CD4-positive, alpha-beta T cell treated with Interleukin-6 at 100 ng/mL for 8 hours (primary cell): ENCODE results near the gene ROR1.

Experiments
- DNase-seq: peaks from one replicate; pipeline ENCODE4 v3.0.0-alpha.2; 2020; ENCODE audit warnings: mixed read lengths, low spot score

ROR1 gene

GRCh38 chr1:64107632-64108031 lies 333.8 kb downstream of the ROR1 start:
- DNase-seq: no peak

DNA sequence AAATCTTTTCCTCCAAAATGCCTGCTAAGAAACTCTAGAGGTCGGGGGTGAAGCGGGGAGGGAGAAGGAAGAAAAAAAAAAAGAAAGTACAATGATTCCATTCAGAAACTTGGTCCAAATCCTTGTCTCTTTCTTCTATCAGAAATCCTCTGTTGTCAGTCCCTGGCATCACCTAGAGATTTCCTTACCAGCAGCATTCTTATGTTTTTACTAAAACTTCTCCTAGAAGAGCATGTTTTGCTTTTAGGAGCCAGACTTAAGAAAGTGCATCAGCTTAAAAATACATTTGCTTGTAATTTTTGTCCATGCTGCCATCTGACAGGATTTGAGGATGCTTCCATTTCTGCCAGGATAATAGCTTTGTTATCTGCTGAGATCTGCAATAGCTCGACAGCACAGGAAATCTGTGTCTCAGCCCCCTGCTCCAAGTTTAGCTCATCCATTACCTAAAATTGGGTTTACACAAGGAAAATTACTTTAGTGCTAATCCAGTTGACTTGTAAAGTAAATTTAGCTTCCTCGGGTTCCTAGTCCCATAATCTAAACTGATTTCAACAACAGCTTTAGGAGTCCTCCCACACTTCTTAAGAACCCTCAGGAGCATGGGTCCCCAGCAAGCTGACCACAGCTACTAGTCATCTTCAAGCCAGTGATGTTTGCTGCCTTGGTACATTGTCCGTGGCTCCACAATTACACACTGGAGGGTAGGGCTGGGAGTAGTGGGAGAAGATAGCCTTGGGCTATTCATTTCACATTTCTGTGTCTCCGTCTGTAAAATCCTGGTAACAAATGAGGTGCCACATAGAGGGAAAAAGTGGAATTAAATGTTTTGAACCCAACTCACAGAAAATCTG lies 337.3 kb downstream of the ROR1 start:
- DNase-seq: no peak

GRCh38 chr1:64111787-64112186 lies 338.0 kb downstream of the ROR1 start:
- no peak for DNase-seq

- DNase-seq: no peak
Observed at GRCh38 chr1:64112281-64112680, 338.5 kb downstream of the ROR1 start.

GRCh38 chr1:64114012-64114525 lies 340.3 kb downstream of the ROR1 start:
- DNase-seq: no peak

DNA sequence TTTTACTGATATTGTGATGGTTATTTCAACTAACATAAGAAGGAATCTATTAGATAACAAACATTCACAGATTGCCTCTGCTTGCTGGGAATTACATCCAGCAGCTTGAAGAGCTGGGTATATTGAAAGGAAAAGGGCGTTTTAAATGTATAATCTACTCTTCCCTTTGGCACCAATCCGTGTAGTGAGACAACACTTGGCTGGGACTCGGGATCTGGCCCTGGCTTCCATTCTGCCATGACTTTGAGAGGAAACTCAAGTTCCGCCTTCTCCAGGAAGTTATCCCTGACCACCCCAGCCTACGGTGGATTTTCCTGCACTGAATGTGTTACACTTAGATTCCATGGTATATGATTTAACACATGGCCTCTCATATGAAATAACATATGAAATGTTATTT lies 342.7 kb downstream of the ROR1 start:
- DNase-seq: no peak

DNA sequence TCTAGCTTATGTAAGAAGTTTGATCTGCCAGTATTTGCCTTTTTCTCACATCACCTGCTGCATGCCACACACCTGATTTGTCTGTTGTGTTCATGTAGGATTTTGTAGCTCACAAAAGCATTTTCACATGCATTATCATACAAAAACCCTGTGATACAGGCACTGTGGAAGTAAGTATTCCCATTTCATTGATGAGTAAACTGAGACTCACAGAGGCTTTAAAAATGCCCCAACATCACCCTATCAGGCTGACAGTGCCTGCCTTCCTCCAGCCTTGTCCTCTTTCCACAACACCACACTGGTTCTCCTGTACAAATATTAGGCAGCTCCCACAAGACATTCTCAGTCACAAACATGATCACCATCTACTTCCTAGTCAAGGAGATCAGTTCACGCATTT lies 343.7 kb downstream of the ROR1 start:
- DNase-seq: no peak

- DNase-seq: no peak
Observed at GRCh38 chr1:64121766-64122385, 348.1 kb downstream of the ROR1 start.

DNA sequence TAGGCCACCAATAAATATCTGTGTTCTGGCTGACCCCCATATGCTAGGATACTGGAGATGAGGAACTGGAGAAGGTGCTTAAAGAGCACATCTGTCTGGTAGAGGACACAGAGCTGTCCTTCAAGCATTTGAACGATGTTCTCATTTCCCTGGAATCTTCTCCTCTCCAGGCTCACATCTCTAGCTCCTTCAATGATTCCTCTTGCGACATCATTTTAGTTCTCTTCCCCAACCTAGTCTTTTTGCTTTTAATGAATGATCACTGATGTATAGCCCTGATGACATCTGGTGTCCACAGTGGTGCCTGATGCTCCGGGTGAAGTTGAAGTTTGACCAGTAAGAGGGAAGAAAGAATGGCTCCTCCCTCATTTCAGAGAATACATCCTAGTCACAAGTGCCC lies 348.8 kb downstream of the ROR1 start:
- DNase-seq: no peak

GRCh38 chr1:64124704-64125440 lies 351.1 kb downstream of the ROR1 start:
- no peak for DNase-seq

DNA sequence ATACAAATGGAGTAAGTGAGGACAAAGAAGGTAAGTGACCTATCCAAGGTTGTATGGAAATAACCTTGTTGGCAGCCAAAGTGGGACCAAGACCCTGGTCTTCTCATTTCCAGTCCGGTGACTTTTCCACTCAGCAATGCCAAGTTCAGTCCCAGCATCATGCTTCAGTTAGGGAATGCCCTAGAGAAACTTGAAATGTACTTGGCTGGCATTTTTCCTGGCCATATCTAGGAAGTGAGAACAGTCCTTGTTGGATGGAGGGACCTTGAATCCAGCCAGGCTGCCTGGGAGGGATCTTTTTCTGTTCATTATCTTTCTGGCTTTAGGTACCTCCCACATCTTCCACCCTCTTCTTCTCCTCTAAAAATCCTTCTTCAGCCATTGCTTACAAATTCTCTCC lies 352.8 kb downstream of the ROR1 start:
- DNase-seq: no peak

DNA sequence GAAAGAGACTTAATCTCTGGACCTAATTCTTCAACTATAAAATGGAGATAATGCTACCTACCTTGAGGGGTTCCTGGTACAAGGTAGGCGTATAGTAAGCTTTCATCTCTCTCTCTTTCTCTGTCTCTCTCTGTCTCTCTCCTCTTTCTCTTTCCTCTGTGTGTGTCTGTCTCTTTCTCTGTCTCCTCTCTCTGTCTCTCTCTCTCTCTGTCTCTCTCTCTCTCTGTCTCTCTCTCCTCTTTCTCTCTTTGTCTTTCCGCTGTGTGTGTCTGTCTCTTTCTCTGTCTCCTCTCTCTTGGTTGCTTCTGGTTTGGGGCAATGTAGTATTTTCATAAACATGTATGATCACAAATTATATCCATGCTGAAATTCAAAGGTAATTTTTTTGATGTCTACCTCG lies 353.5 kb downstream of the ROR1 start:
- DNase-seq: no peak

DNA sequence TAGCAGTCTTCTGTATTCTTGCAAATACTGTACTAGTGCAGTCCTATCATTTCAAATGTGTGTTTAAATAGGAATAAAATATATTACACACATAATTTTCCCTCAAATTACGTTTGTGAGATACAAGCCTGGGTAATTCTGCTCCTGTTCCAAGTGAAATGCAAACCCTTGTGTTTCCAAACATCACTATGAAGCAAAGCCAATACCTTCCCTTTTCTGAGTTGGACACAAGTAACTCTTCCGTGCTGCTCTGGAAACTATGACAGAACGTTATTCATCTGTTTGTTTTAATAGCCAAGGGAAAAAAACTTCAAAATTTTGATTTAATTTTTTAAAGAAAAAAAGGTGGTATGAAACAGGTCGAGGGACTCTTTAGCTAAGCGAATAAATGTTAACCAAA lies 355.9 kb downstream of the ROR1 start:
- no peak for DNase-seq

DNA sequence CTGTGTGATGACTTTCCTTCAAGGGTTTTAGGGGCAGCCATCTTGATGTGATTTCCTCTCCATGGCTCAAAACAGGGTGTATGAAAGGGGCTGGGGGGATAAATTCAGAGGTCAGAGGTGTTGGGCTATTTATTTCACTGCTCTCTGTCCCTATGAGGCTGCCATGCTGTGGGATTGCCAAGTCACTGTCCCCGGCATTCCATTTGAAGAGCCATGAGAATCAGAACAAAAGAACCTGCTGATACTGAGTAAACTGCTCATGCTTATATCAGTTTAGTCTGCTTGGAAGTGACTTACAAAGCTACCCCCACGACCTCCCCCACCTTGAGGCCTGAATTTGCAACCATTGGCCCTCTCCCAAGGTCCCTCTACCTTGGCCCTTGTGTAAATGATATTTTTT lies 357.3 kb downstream of the ROR1 start:
- no peak for DNase-seq

- no peak for DNase-seq
Observed at GRCh38 chr1:64133036-64133435, 359.2 kb downstream of the ROR1 start.

- no peak for DNase-seq
Observed at GRCh38 chr1:64135462-64136223, 361.8 kb downstream of the ROR1 start.

DNA sequence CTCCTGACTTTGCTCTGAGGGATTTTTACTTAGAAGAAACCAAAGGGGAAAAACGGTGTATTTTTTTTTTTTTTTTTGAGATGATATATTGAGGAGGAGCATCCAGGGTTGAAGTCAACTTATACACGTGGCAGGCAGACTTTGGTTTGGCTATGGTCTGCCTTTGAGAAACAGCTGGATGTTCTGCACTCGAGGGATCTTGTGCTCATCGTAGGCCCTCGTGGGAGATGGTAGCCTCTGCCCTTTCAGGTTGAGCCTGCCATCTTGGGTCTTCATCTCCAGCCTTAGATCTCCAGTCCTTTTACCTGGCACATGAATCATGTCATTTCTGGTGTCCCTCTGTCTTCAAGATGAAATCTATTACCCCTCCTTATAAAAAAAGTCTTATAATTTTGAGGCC lies 362.5 kb downstream of the ROR1 start:
- DNase-seq: no peak

- peak; percentile 41 for DNase-seq
Observed at GRCh38 chr1:64136752-64137411, 363.1 kb downstream of the ROR1 start.

DNA sequence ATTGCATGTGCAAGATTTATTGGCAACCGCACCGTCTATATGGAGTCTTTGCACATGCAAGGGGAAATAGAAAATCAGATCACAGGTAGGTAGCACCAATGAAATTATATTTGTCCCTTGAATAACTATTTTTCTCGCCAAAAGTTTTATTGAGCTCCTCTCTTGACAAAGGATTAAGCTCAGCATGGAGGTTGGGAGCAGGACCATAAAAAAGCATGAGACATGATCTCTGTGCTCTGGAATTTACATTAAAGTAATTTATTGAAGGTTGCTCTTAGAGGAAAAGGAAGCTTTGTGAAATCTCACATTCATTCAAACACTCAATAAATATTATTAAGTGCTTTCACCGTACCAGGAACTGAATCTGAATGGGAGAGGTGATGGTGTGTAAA lies 363.6 kb downstream of the ROR1 start:
- no peak for DNase-seq

DNA sequence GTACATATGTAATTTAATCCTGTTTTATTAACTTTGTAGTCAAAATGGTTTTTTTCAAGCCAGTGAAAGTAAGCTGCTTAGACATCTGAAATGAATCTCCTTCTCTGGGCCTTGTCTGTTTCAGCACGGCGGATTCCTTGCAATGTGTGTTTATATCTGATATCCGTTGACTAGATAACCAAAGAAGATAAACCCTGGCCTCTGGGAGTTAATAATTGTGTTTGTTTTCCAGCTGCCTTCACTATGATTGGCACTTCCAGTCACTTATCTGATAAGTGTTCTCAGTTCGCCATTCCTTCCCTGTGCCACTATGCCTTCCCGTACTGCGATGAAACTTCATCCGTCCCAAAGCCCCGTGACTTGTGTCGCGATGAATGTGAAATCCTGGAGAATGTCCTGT lies 366.1 kb downstream of the ROR1 start:
- DNase-seq: no peak

- DNase-seq: no peak
Observed at GRCh38 chr1:64140596-64140995, 366.8 kb downstream of the ROR1 start.
